ENCODE results near the gene ATP8A1. TPM values are rescaled to one million over a fixed set of nuclear protein-coding genes. Genes with fewer than 3 reads are reported as not detected.

Gene ATP8A1
- polyA plus RNA-seq, 1 experiment, result 0.20 TPM

DNA sequence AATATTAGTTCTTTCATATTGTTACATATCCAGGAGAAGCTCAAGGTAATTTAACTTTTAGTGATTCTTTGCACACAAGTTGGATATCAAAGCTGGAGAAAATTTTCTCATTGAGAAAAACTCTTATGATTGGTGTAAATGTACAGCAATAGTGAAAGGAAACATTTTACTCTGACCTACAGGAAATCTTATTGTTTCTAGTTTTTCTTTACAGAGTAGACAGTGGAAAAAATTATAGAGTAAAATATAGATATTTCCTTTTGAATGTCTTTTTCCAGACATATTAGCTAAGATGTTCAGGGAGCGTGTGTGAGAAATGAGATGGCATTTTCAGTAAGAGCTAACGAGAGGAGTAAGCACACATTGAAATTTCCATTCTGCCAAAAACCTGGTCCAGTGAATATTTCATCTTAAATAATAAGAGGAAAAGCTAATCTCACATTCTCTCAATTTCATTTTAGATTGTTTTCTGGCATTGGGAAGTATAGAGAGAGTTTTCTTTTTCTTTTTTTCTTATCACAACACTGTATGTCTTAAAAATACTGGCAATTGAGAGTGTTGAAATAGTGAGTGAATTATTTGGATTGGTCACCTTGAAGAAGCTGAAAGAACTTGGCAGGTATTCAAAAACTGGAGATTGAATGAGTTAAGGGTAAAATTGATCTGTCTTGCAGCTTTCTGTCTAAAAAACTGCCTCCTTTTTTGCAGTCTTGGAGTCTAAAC is 15.6 kb upstream of the ATP8A1 start:
- H3K27me3 ChIP-seq (ENCODE audit: control insufficient read depth, insufficient read depth, low read length), result no peaks in the 10 kb centered on the region
- no peak overlapping the region for H3K27ac ChIP-seq (ENCODE audit: low read depth, low read length)
- H3K9me3 ChIP-seq (ENCODE audit: control insufficient read depth, insufficient read depth, low read length), result no peaks in the 10 kb centered on the region
- no peak overlapping the region for H3K4me3 ChIP-seq (ENCODE audit: low read depth, low read length)
- DNase-seq (ENCODE audit: low read depth, low spot score), result no peak
- TF ChIP-seq CTCF (IDR thresholded peaks at IDR 0.05; ENCODE audit: low read depth, low read length), result no peak
- ChIA-PET CTCF (interaction anchor here (0.7 kb wide), 1 partner anchor 16 kb away, joined by 3 read pairs; the partner anchor contains the start of gene ATP8A1), POLR2A (no interaction called here)

- ChIA-PET CTCF (no interaction called here), POLR2A (no interaction called here)
- no peak for TF ChIP-seq CTCF (IDR thresholded peaks at IDR 0.05; ENCODE audit: low read depth, low read length)
Measured at GRCh38 chr4:42671431-42672194, 14.7 kb upstream of the ATP8A1 start.

DNA sequence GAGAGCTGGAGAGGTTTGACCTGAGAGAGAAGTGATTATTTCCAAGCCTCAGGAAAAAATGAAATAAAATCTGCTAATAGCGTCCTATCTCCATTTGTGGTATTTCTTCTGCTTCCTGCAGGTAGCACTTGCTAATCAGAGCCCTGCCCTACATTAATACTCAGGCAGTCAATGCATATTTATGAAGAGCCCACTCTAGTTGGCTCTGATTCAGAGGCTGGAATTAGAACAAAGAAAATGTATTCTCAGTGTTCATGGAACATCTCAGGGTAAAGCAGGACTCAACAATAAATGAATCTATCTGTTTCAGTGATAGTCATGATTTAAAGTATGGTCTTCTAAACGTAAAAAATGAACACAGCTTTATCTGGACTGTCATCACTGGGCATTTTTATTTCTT is 1.4 kb upstream of the ATP8A1 start:
- H3K9me3 ChIP-seq (ENCODE audit: control insufficient read depth, insufficient read depth, low read length), result no peaks in the 10 kb centered on the region; the same call in 1 of the 2 replicates
- ChIA-PET POLR2A (no interaction called here), CTCF (no interaction called here)

More at GRCh38 chr4:42671431-42672194, 14.7 kb upstream of the ATP8A1 start:
- Histone ChIP-seq H3K27me3 (ENCODE audit: control insufficient read depth, insufficient read depth, low read length) (no peaks in the 10 kb centered on the region), H3K9me3 (ENCODE audit: control insufficient read depth, insufficient read depth, low read length) (no peaks in the 10 kb centered on the region), H3K4me3 (ENCODE audit: low read depth, low read length) (no peak overlapping the region), H3K27ac (ENCODE audit: low read depth, low read length) (no peak overlapping the region)
- DNase-seq (ENCODE audit: low read depth, low spot score), result no peak

DNA sequence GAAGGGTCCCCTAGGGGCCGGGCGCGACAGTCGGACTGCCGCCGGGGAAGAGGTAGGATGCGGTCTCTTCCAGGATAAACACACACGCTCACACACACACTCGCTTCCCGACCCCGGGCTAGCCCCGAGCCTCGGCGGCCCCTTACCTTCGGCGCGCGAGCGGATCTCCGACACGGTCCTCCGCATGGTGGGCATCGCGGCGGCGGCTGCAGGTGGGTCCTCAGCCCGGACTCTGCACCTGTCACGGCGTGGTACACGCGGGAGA is 294 bp downstream of the ATP8A1 start:
- peaks cover 3% of the 10 kb centered on the region for H3K27me3 ChIP-seq (ENCODE audit: control insufficient read depth, insufficient read depth, low read length)
- DNase-seq (ENCODE audit: low read depth, low spot score), result no peak
- ChIA-PET POLR2A (no interaction called here), CTCF (interaction anchor here (0.6 kb wide), 2 partner anchors 16 to 175 kb away, joined by 3 read pairs; no protein-coding TSS in a partner anchor)
- no peaks in the 10 kb centered on the region; the same call in 1 of the 2 replicates for H3K9me3 ChIP-seq (ENCODE audit: control insufficient read depth, insufficient read depth, low read length)
- peak overlapping the region; percentile 65 for H3K4me3 ChIP-seq (ENCODE audit: low read depth, low read length)
- no peak for TF ChIP-seq CTCF (IDR thresholded peaks at IDR 0.05; ENCODE audit: low read depth, low read length)
- H3K27ac ChIP-seq (ENCODE audit: low read depth, low read length), result no peak overlapping the region

More for the DNA sequence above, 1.4 kb upstream of the ATP8A1 start:
- Histone ChIP-seq H3K4me3 (ENCODE audit: low read depth, low read length) (no peak overlapping the region), H3K27ac (ENCODE audit: low read depth, low read length) (no peak overlapping the region), H3K27me3 (ENCODE audit: control insufficient read depth, insufficient read depth, low read length) (peaks cover 3% of the 10 kb centered on the region)
- no peak for TF ChIP-seq CTCF (IDR thresholded peaks at IDR 0.05; ENCODE audit: low read depth, low read length)
- no peak for DNase-seq (ENCODE audit: low read depth, low spot score)

All from AG04450 (cell line).